Transverse colon (tissue), 4 donors: ENCODE data around the gene KRIT1. TPM values are rescaled to one million over a fixed set of nuclear protein-coding genes. Genes with fewer than 3 reads are reported as not detected.
A peak's percentile ranks its signal among the peaks of the same experiment; 100 is the strongest.

ENCODE experiments used
- DNase-seq: peaks from one replicate; pipeline ENCODE4 v3.0.0-alpha.2; 2019
- H3K27ac ChIP-seq, 4 donors: fragments of 200-600 bp; sonication (generic); 2 replicates each; pipeline ENCODE4 v1.5.1; 2016 to 2018; ENCODE audit warnings: inconsistent platforms in 4 of 4
- H3K27me3 ChIP-seq: fragments of 200-600 bp; sonication (generic); 2 replicates; pipeline ENCODE4 v1.5.1; 2017; ENCODE audit warnings: inconsistent platforms
- H3K36me3 ChIP-seq, 4 donors: fragments of 200-600 bp; sonication (generic); 2 replicates each; pipeline ENCODE4 v1.5.1; 2017 to 2019; ENCODE audit warnings: inconsistent platforms in 4 of 4
- H3K4me1 ChIP-seq, 4 donors: fragments of 200-600 bp; sonication (generic); 2 replicates each; pipeline ENCODE4 v1.5.1; 2017 to 2020; ENCODE audit warnings: inconsistent platforms in 4 of 4
- H3K4me3 ChIP-seq, 4 donors: fragments of 200-600 bp; sonication (generic); 1 replicate in 1 of 4; 2 replicates in 3 of 4; pipeline versions ENCODE4 v1.5.1 to v1.6.1; 2017 to 2019; ENCODE audit warnings: inconsistent platforms in 4 of 4
- H3K9me3 ChIP-seq, 2 donors: fragments of 200-600 bp; sonication (generic); 2 replicates each; pipeline ENCODE4 v1.5.1; 2017 to 2019; ENCODE audit warnings: inconsistent platforms in 2 of 2
- EP300 ChIP-seq: sonication (generic); formaldehyde crosslinking; IDR thresholded peaks from one replicate; pipeline ENCODE4 v1.6.1; 2017; ENCODE audit warnings: antibody characterized with exemption, low read depth
- POLR2A ChIP-seq: fragments of 450-650 bp; IDR thresholded peaks from one replicate; pipeline ENCODE4 v1.6.1; 2016; ENCODE audit warnings: antibody characterized with exemption, mild to moderate bottlenecking, moderate library complexity
- POLR2AphosphoS5 ChIP-seq, 3 donors: sonication (generic); formaldehyde crosslinking; IDR thresholded peaks; one replicate each; pipeline ENCODE4 v1.6.1; 2016; ENCODE audit warnings: antibody characterized with exemption in 3 of 3
- WGBS, 2 donors: methylation state at CpG; one replicate each; pipeline ENCODE4 v1.1.5; 2018; ENCODE audit warnings: low coverage in 1 of 2; 5-methylcytosine and 5-hydroxymethylcytosine counted together
- in situ Hi-C, 4 donors: fragments of 200-750 bp; cut with MboI; loops; one replicate each; pipeline versions ENCODE4 v1.15.0 to v1.15.1; 2017; ENCODE audit warnings: low sequenced_read_pairs in 3 of 4, low pct_ligation_motif_present in 1 of 4, low pct_unique_long_range_greater_than_20kb in 1 of 4
- intact Hi-C: fragments of 100-400 bp; cut with DNase I; formaldehyde crosslinking; loops from one replicate; pipeline ENCODE4 v1.15.1; 2023; ENCODE audit warnings: low total_unique reads
- total RNA-seq, 4 donors: library from RNA; depleted of rRNA; stranded (reverse); fragments of >200 nt; gene quantifications; one replicate each; pipeline ENCODE4 v1.1.0, GENCODE V29; 2016
- TF ChIP-seq, protein P1 (sequence below), 5 experiments: fragments of 200-600 bp in 3 of 5; fragments of 450-650 bp in 2 of 5; sonication (generic) in 3 of 5; IDR thresholded peaks; 1 replicate in 2 of 5; 2 replicates in 3 of 5; pipeline ENCODE4 v1.5.1; 2016 to 2017; ENCODE audit warnings: antibody characterized with exemption in 5 of 5, inconsistent platforms in 3 of 5, mild to moderate bottlenecking in 2 of 5, moderate library complexity in 1 of 5

Gene KRIT1
- total RNA-seq, 4 donors from 2014 or later: 29.9 to 95.7 (median 65.5) TPM

DNA sequence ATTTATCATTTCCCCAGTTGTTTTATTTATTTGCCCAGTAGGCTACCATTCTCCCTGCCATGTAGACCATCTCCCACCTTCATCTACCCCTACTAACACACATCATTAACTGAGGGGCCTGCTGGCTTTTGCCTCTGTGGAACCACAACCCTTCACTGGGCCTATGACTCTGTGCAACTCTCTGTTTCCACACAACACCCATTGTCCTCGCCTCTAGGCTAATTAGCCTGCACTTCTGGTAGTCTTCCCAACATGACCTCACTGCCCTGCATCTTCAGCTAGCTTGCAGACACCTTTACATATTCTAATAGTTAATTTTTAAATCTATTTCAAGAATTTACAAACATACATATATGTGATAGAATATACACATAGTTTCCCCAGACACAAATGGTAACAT lies 7.5 kb upstream of the KRIT1 start:
- no peak for DNase-seq
- Histone ChIP-seq H3K27ac (no peak overlapping the region), H3K27me3 (no peaks in the 10 kb centered on the region), H3K9me3 (no peaks in the 10 kb centered on the region), H3K4me3 (no peak overlapping the region), H3K4me1 (peaks cover 0 to 6% (median under 1%) of the 10 kb centered on the region in 4 donors), H3K36me3 (no peaks in the 10 kb centered on the region)
- 78 to 100% methylated on average over 1 of the region's 1 CpG for WGBS, 2 donors
- TF ChIP-seq, protein P1, sequence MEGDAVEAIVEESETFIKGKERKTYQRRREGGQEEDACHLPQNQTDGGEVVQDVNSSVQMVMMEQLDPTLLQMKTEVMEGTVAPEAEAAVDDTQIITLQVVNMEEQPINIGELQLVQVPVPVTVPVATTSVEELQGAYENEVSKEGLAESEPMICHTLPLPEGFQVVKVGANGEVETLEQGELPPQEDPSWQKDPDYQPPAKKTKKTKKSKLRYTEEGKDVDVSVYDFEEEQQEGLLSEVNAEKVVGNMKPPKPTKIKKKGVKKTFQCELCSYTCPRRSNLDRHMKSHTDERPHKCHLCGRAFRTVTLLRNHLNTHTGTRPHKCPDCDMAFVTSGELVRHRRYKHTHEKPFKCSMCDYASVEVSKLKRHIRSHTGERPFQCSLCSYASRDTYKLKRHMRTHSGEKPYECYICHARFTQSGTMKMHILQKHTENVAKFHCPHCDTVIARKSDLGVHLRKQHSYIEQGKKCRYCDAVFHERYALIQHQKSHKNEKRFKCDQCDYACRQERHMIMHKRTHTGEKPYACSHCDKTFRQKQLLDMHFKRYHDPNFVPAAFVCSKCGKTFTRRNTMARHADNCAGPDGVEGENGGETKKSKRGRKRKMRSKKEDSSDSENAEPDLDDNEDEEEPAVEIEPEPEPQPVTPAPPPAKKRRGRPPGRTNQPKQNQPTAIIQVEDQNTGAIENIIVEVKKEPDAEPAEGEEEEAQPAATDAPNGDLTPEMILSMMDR (IDR thresholded peaks at IDR 0.05): no peak
- intact Hi-C loops: no loop called here
- in situ Hi-C loops: no loop called here

DNA sequence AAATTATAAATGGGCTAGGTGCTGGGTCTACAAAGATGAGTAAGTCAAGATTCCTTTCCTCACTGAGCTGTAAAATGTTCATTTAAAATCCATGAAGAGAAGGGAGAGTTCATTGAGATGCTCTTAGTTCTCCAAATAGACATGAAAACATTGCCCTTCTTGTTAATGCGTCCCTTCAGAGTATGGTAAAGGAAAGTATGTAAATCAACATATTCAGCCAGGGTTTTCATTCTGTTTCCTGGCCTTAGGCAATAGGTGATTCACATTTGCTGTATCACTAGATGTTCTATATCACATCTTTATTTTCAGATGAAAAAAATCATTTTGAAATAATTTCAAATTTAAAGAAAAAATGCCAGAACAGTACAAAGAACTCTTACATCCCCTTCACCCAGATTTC lies 5.5 kb upstream of the KRIT1 start:
- Histone ChIP-seq H3K27me3 (no peaks in the 10 kb centered on the region), H3K4me3 (no peak overlapping the region), H3K27ac (no peak overlapping the region), H3K9me3 (no peaks in the 10 kb centered on the region), H3K36me3 (no peaks in the 10 kb centered on the region), H3K4me1 (peaks cover 0 to 23% (median 15%) of the 10 kb centered on the region in 4 donors)
- in situ Hi-C loops (no loop called here), intact Hi-C loops (no loop called here)
- 80 to 100% methylated on average over 1 of the region's 1 CpG for WGBS, 2 donors
- TF ChIP-seq POLR2A (no peak), POLR2AphosphoS5 (IDR thresholded peaks at IDR 0.05) (no peak), EP300 (no peak)
- TF ChIP-seq, protein P1 (IDR thresholded peaks at IDR 0.05): no peak
- no peak for DNase-seq

DNA sequence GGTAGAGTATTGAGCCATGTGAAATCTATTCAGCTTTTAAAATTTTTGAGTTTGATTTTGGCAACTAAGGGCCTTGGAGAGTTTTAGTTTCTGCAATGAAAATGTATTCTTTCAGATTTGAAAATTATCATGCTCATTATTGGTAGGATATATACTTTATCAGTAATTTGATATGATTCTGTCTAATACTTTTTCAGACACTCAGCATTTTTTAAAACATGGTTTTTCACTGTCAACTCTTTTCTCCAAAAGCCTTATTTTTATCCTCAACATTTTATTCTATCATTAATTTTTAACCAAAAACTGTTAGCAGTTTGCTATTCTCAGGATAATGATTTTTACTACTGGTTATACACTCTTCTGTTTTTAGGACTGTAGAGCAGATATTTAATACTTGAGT lies 4.9 kb upstream of the KRIT1 start:
- no peak for DNase-seq
- in situ Hi-C loops (no loop called here), intact Hi-C loops (no loop called here)
- H3K4me1 ChIP-seq: peaks cover 0 to 23% (median 15%) of the 10 kb centered on the region in 4 donors
- H3K4me3 ChIP-seq: no peak overlapping the region
- no peaks in the 10 kb centered on the region for H3K36me3 ChIP-seq
- H3K9me3 ChIP-seq: no peaks in the 10 kb centered on the region
- TF ChIP-seq, protein P1 (IDR thresholded peaks at IDR 0.05): no peak
- TF ChIP-seq EP300: no peak
- no peak for TF ChIP-seq POLR2AphosphoS5 (IDR thresholded peaks at IDR 0.05)
- no peak for TF ChIP-seq POLR2A
- no peaks in the 10 kb centered on the region for H3K27me3 ChIP-seq
- no peak overlapping the region for H3K27ac ChIP-seq

- peak; percentile 15 for DNase-seq
- 0% methylated on average over 35 of the region's 35 CpGs; no CpG with 5 or more reads in 1 of the 2 donors for whole genome bisulfite sequencing, 2 donors
- H3K36me3 ChIP-seq: no peaks in the 10 kb centered on the region
- in situ Hi-C loops (loop anchor here in 2 of 4 donors (25.0 kb wide), 1 partner anchor 191 kb away; the partner anchor contains the start of gene GATAD1 (in 2 of the 2)), intact Hi-C loops (loop anchor here (5.0 kb wide), 1 partner anchor 201 kb away; the partner anchor contains the start of gene GATAD1)
- H3K27me3 ChIP-seq: no peaks in the 10 kb centered on the region
- peak overlapping the region; percentile 89 to 99 (median 94) for H3K27ac ChIP-seq
- no peaks in the 10 kb centered on the region for H3K9me3 ChIP-seq
- H3K4me3 ChIP-seq: peak overlapping the region; percentile 81 to 91 (median 87)
- TF ChIP-seq, protein P1 (IDR thresholded peaks at IDR 0.05): no peak
- TF ChIP-seq EP300 (no peak), POLR2AphosphoS5 (IDR thresholded peaks at IDR 0.05) (no peak), POLR2A (no peak)
- peaks cover 13 to 40% (median 27%) of the 10 kb centered on the region in 4 donors for H3K4me1 ChIP-seq
Observed at GRCh38 chr7:92246360-92247101, 817 bp upstream of the KRIT1 start.
